ENCODE data around the gene CLOCK. TPM values are rescaled to one million over a fixed set of nuclear protein-coding genes. Genes with fewer than 3 reads are reported as not detected.

Gene CLOCK
- total and polyA plus RNA-seq, 2 of the 13 experiments (the other 11 are each of a cell fraction or from before 2014, with no cell fraction given) = 8.8 to 13.5 TPM

DNA sequence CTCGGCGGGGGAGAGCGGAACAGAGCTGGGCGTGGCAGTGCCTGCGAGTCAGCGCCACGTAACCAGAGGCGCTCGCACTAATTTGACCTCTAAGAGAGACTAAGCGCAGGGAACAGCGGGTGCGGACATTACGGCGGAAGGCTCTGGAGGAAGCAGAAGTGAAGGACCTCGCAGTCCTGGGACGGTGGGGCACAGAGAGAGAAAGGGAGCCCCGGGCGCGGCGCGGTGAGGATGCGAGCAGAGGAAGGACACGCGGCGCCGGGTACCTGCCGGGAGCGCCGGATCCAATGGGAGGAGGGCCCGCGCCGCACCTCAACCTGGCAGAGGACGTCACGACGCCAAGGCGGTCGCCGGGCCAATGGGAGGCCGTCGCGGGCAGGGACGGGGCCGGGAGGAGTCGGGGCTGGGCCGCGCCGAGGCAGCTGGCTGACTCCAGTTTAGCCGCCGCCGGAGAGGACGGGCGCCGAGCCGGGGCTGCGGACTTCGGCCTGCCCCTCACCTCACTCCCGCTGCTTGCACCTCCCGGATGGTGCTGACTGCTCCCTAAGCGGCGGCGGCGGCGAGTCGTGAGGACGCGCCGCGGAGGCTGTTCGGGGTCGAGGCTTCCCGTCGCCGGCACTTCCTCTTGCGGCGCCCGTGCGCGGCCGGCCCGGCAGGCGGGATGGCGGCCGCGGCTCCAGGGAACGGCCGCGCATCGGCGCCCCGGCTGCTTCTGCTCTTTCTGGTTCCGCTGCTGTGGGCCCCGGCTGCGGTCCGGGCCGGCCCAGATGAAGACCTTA lies 151.0 kb downstream of the CLOCK start, which contains the start of gene TMEM165 (continued):
- TF ChIP-seq, protein P1, sequence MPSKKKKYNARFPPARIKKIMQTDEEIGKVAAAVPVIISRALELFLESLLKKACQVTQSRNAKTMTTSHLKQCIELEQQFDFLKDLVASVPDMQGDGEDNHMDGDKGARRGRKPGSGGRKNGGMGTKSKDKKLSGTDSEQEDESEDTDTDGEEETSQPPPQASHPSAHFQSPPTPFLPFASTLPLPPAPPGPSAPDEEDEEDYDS (CRISPR knock-in tag; IDR thresholded peaks at IDR 0.05) = peak; percentile 88
- TF ChIP-seq SOX6 (IDR thresholded peaks at IDR 0.05) (no peak), SOX6 (CRISPR knock-in tag; IDR thresholded peaks at IDR 0.05) (peak; percentile 61; the same call in 1 of the 2 replicates), ZNF496 (CRISPR knock-in tag; IDR thresholded peaks at IDR 0.05; ENCODE audit: insufficient replicate concordance) (no peak), ZNF607 (CRISPR knock-in tag; IDR thresholded peaks at IDR 0.05; ENCODE audit: borderline replicate concordance) (peak; percentile 81), ERF (CRISPR knock-in tag; IDR thresholded peaks at IDR 0.05) (peak; percentile 64; the same call in 1 of the 2 replicates), JUNB (CRISPR knock-in tag; IDR thresholded peaks at IDR 0.05; ENCODE audit: borderline replicate concordance) (no peak), ZNF879 (CRISPR knock-in tag; IDR thresholded peaks at IDR 0.05) (0 out of 2 replicates have a peak, but pooled peaks have one; percentile 35), ZNF546 (CRISPR knock-in tag; conservative IDR thresholded peaks at IDR 0.05) (peak; percentile 44; the same call in 1 of the 2 replicates), ZFP36L1 (CRISPR knock-in tag; IDR thresholded peaks at IDR 0.05) (no peak), ZZZ3 (CRISPR knock-in tag; IDR thresholded peaks at IDR 0.05; ENCODE audit: borderline replicate concordance) (0 out of 2 replicates have a peak, but pooled peaks have one; percentile 39), MTERF4 (CRISPR knock-in tag; IDR thresholded peaks at IDR 0.05) (peak; percentile 81; the same call in 1 of the 2 replicates), ISL2 (CRISPR knock-in tag; IDR thresholded peaks at IDR 0.05) (peak; percentile 24; the same call in 1 of the 2 replicates), XRCC5 (optimal IDR thresholded peaks at IDR 0.05; ENCODE audit: low read length) (peak; percentile 34), NONO (IDR thresholded peaks at IDR 0.05) (no peak), NONO (CRISPR knock-in tag; conservative IDR thresholded peaks at IDR 0.05) (peak; percentile 52; the same call in 1 of the 2 replicates)
- TF ChIP-seq, protein P2, sequence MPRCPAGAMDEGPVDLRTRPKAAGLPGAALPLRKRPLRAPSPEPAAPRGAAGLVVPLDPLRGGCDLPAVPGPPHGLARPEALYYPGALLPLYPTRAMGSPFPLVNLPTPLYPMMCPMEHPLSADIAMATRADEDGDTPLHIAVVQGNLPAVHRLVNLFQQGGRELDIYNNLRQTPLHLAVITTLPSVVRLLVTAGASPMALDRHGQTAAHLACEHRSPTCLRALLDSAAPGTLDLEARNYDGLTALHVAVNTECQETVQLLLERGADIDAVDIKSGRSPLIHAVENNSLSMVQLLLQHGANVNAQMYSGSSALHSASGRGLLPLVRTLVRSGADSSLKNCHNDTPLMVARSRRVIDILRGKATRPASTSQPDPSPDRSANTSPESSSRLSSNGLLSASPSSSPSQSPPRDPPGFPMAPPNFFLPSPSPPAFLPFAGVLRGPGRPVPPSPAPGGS (CRISPR knock-in tag; IDR thresholded peaks at IDR 0.05) = 0 out of 2 replicates have a peak, but pooled peaks have one; percentile 18
- TF ChIP-seq, protein P3, sequence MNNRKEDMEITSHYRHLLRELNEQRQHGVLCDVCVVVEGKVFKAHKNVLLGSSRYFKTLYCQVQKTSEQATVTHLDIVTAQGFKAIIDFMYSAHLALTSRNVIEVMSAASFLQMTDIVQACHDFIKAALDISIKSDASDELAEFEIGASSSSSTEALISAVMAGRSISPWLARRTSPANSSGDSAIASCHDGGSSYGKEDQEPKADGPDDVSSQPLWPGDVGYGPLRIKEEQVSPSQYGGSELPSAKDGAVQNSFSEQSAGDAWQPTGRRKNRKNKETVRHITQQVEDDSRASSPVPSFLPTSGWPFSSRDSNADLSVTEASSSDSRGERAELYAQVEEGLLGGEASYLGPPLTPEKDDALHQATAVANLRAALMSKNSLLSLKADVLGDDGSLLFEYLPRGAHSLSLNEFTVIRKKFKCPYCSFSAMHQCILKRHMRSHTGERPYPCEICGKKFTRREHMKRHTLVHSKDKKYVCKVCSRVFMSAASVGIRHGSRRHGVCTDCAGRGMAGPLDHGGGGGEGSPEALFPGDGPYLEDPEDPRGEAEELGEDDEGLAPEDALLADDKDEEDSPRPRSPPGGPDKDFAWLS (CRISPR knock-in tag; IDR thresholded peaks at IDR 0.05; ENCODE audit: borderline replicate concordance) = 0 out of 2 replicates have a peak, but pooled peaks have one; percentile 83
